Heart right ventricle (tissue), 16 donors: ENCODE measurements around the gene ZNF215. TPM values are rescaled to one million over a fixed set of nuclear protein-coding genes. Genes with fewer than 3 reads are reported as not detected.

ENCODE experiments used
- ATAC-seq, 8 donors: fragments of 200-7000 bp; cut with Tn5 transposase; one replicate each; pipeline ENCODE4 v1.9.1; 2020; ENCODE audit warnings: mild to moderate bottlenecking in 8 of 8, moderate library complexity in 8 of 8, moderate number of reproducible peaks in 1 of 8
- DNase-seq, 2 donors: peaks; one replicate each; pipeline ENCODE4 v3.0.0-alpha.2; 2020
- H3K27ac ChIP-seq, 10 donors: fragments of 200-600 bp; sonication (generic) in 2 of 10; one replicate each; pipeline versions ENCODE4 v1.5.0 to v1.8.0; 2020 to 2022; ENCODE audit warnings: mild to moderate bottlenecking in 3 of 10
- H3K27me3 ChIP-seq, 7 donors: fragments of 200-600 bp; one replicate each; pipeline ENCODE4 v1.8.0; 2021 to 2022; ENCODE audit warnings: mild to moderate bottlenecking in 2 of 7
- H3K36me3 ChIP-seq, 9 donors: fragments of 200-600 bp; sonication (generic) in 1 of 9; one replicate each; pipeline versions ENCODE4 v1.5.0 to v1.8.0; 2020 to 2022; ENCODE audit warnings: mild to moderate bottlenecking in 2 of 9
- H3K4me1 ChIP-seq, 9 donors: fragments of 200-600 bp; sonication (generic) in 1 of 9; one replicate each; pipeline versions ENCODE4 v1.5.0 to v1.8.0; 2020 to 2022; ENCODE audit warnings: mild to moderate bottlenecking in 4 of 9
- H3K4me3 ChIP-seq, 10 donors: fragments of 200-600 bp; sonication (generic) in 2 of 10; one replicate each; pipeline versions ENCODE4 v1.5.0 to v1.8.0; 2020 to 2022; ENCODE audit warnings: mild to moderate bottlenecking in 7 of 10, moderate library complexity in 2 of 10
- H3K9me3 ChIP-seq, 11 donors: fragments of 200-600 bp in 10 of 11; sonication (generic) in 2 of 11; one replicate each; pipeline versions ENCODE4 v1.5.0 to v1.8.0; 2013 to 2022; ENCODE audit warnings: mild to moderate bottlenecking in 2 of 11, control low read depth in 1 of 11, moderate library complexity in 1 of 11
- CTCF ChIP-seq, 9 donors: fragments of 200-600 bp; sonication (generic) in 2 of 9; IDR thresholded peaks; one replicate each; pipeline versions ENCODE4 v1.5.0 to v1.8.0; 2021 to 2022; ENCODE audit warnings: antibody characterized with exemption in 9 of 9, mild to moderate bottlenecking in 5 of 9, moderate library complexity in 1 of 9
- WGBS, 2 donors: extraction: QIAGEN DNeasy Blood & Tissue Kit; methylation state at CpG; one replicate each; pipeline ENCODE4 v1.1.7; 2013; ENCODE audit warnings: inconsistent platforms in 1 of 2; 5-methylcytosine and 5-hydroxymethylcytosine counted together
- intact Hi-C, 10 donors: fragments of 100-400 bp; cut with DNase I; formaldehyde crosslinking; loops; one replicate each; pipeline versions ENCODE4 v1.11.1 to v1.14.2; 2022
- polyA plus RNA-seq, 2 donors: library from polyadenylated mRNA; stranded (reverse); fragments of 200-250 nt; gene quantifications; one replicate each; pipeline ENCODE4 v1.2.3, GENCODE V29; 2013
- total RNA-seq, 10 donors: library from RNA; stranded (reverse); fragmentation: NEBNext Ultra II Directional in 3 of 10; extraction: Animal tissue kit (Norgen Biotek cat#: 25700) in 3 of 10; gene quantifications; one replicate each; pipeline versions ENCODE4 v1.2.1 to v1.2.4, GENCODE V29; 2021 to 2023
- donor health status: Arrhythmogenic right ventricular cardiomyopathy.
- donor health status: ischemic (EF 13 %, LVEDD 7.1; RV severe dilation, severe dysfunction).
- donor health status: healthy with polysubstance abuse.
- donor health status: DM: no; HTN: yes; CAD: no.
- donor health status: DM: no; HTN: no; CAD: no.
- donor health status: ischemic (EF 25% LVEDD 6.9; RV normal size, moderate dysfunction).
- donor health status: ischemic (EF 25% LVEDD 5.7; RV mildly dilated, moderate dysfunction).
- donor health status: healthy.
- donor health status: DM: yes; HTN: yes; CAD: no.
- donor health status: Ischemic cardiomyopathy.
- donor health status: ischemic (EF 35%, LVEDD 5.7; RV mildly dilated, moderate dysfunction).
- donor health status: nonischemic (EF 11% LVEDD 7.7; RV severe dilation, severe dysfunction).
- donor health status: DM: yes; HTN: yes; CAD: no.
- donor health status: PGD.
- donor health status: ischemic (EF 29% LVEDD 5.4; RV normal size, mild dysfunction).
- donor health status: nonischemic (EF 23%, LVEDD 6.1; RV moderate dilation, normal function).

ZNF215 gene
- total and polyA plus RNA-seq, 12 donors, result 0.15 to 0.52 (median 0.30) TPM; not detected in 1

- H3K4me3 ChIP-seq, result no peak overlapping the region
- intact Hi-C loops, result no loop called here
- no peak for ATAC-seq
Measured at GRCh38 chr11:6995703-6996102, 69.5 kb downstream of the ZNF215 start.

GRCh38 chr11:7004482-7004881 lies 78.3 kb downstream of the ZNF215 start:
- H3K4me3 ChIP-seq, result no peak overlapping the region
- 29 to 30% methylated on average over 3 of the region's 3 CpGs for WGBS, 2 donors
- no peak for ATAC-seq
- intact Hi-C loops, result no loop called here
- no peak overlapping the region for H3K27ac ChIP-seq
- no peaks in the 10 kb centered on the region for H3K9me3 ChIP-seq
- no peaks in the 10 kb centered on the region for H3K27me3 ChIP-seq
- H3K4me1 ChIP-seq, result no peaks in the 10 kb centered on the region
- TF ChIP-seq CTCF (IDR thresholded peaks at IDR 0.05), result no peak
- peaks cover 0 to 21% (median 4%) of the 10 kb centered on the region in 9 donors for H3K36me3 ChIP-seq
- no peak for DNase-seq

More at GRCh38 chr11:6995703-6996102, 69.5 kb downstream of the ZNF215 start:
- no peak for TF ChIP-seq CTCF (IDR thresholded peaks at IDR 0.05)
- Histone ChIP-seq H3K27ac (no peak overlapping the region), H3K27me3 (no peaks in the 10 kb centered on the region), H3K9me3 (no peaks in the 10 kb centered on the region), H3K36me3 (peaks cover 0 to 12% (median 0%) of the 10 kb centered on the region in 9 donors), H3K4me1 (no peaks in the 10 kb centered on the region)
- DNase-seq, result no peak

Other genes with a start within 250 kb of the ZNF215 start
- gene MRPL17, start 243.1 kb upstream of the ZNF215 start, total RNA-seq, result 10 to 100 TPM; 36.7 to 61.4 (median 45.5) TPM
- 10 to 100 TPM; 55.2 to 69.1 TPM for gene MRPL17, start 243.1 kb upstream of the ZNF215 start, polyA plus RNA-seq
- not detected for gene OR2AG2, start 154.4 kb upstream of the ZNF215 start, total RNA-seq
- not detected for gene OR2AG2, start 154.4 kb upstream of the ZNF215 start, polyA plus RNA-seq
- gene OR2AG1, start 143.4 kb upstream of the ZNF215 start, total RNA-seq, result not detected
- not detected for gene OR2AG1, start 143.4 kb upstream of the ZNF215 start, polyA plus RNA-seq
- not detected for gene OR6A2, start 126.7 kb upstream of the ZNF215 start, total RNA-seq
- gene OR6A2, start 126.7 kb upstream of the ZNF215 start, polyA plus RNA-seq, result not detected
- gene OR10A5, start 80.7 kb upstream of the ZNF215 start, total RNA-seq, result not detected
- not detected for gene OR10A5, start 80.7 kb upstream of the ZNF215 start, polyA plus RNA-seq
- gene OR10A2, start 63.4 kb upstream of the ZNF215 start, total RNA-seq, result not detected
- gene OR10A2, start 63.4 kb upstream of the ZNF215 start, polyA plus RNA-seq, result not detected
- gene OR10A4, start 49.8 kb upstream of the ZNF215 start, total RNA-seq, result not detected
- not detected for gene OR10A4, start 49.8 kb upstream of the ZNF215 start, polyA plus RNA-seq
- gene OR2D2, start 33.9 kb upstream of the ZNF215 start, total RNA-seq, result not detected
- not detected for gene OR2D2, start 33.9 kb upstream of the ZNF215 start, polyA plus RNA-seq
- gene OR2D3, start 5.4 kb upstream of the ZNF215 start, total RNA-seq, result not detected
- gene OR2D3, start 5.4 kb upstream of the ZNF215 start, polyA plus RNA-seq, result not detected
- gene ZNF214, start 93.9 kb downstream of the ZNF215 start, total RNA-seq, result 1 to 10 TPM in 6 of 10 donors, under 1 TPM in 4; 0.61 to 2.0 (median 1.3) TPM
- under 1 TPM; 0.22 to 0.68 TPM for gene ZNF214, start 93.9 kb downstream of the ZNF215 start, polyA plus RNA-seq
- gene NLRP14, start 94.1 kb downstream of the ZNF215 start, total RNA-seq, result under 1 TPM in 2 of 10 donors, not detected in 8; 0.07 to 0.11 TPM
- not detected for gene NLRP14, start 94.1 kb downstream of the ZNF215 start, polyA plus RNA-seq
- gene RBMXL2, start 162.6 kb downstream of the ZNF215 start, total RNA-seq, result not detected
- gene RBMXL2, start 162.6 kb downstream of the ZNF215 start, polyA plus RNA-seq, result not detected